HG02642 (cell line): Measurements from ENCODE around the gene CFAP61.
"Not testable (repeated sequence)": the region's sequence is repeated elsewhere in the genome, so short reads cannot be mapped to it uniquely, and the experiment has no call there.

Experiments used
- ATAC-seq: cut with Tn5 transposase; IDR thresholded peaks from one replicate; pipeline ENCODE4 v1.9.1; 2021; ENCODE audit warnings: mild to moderate bottlenecking; ENCODE audit not compliant: unreplicated experiment, poor library complexity

CFAP61 gene, protein sequence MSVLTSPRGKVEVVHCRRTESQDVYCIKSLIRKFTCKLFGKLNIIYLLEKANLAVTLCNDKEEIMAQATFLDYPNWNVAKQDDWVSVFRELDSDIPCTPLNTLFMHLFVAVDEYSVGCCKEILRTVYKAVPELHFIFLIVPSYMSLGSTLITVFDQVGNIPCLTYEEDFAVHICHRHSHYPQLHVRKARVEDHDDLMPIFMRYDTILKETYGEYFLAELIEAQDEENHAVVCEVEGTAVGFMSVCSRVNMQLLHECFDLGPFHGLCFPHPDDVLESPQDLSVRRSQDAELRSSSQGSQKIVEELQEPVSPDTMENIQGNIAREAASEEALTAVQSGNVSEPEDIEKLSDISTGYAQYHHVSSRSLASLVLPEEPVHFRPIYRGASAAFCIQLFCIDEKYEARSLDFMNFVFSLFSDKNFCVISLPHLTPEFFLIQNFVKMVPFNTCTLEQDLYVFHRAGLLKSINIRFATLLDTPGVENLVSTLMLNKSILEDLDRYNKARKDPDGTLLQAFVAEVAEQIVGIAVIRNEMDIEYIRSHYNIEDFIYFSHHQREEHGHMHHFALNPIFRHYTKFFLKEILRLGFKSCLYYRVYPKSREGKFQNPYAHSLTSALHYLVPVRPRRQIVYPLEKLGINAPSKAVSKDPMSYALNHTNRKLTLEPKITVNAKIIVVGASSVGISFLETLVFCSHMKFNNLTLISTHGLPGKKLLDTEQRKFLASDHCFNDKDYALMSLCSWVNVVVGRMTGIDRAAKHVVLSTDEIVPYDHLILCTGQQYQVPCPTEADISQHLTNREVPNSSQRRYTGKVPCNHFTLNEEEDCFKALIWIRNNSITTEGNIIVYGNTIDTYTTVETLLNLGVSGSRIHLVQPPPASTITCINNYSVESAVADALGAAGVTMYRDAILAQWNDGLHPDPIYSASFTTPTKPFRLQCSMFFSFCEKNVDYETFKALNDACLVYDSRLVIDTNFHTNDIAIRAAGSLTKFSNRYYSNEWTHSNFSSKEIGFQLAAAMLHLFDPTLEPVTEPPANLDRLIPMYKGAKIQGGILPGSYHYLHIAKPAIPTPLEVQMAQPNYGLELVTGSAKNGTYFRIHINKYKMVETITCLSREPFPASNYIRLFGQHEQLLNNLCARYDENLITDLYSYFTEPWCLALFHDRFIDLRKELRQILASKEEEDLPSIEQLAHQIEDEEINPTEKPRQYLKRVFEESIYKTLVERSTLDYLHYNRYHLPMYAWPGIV

DNA sequence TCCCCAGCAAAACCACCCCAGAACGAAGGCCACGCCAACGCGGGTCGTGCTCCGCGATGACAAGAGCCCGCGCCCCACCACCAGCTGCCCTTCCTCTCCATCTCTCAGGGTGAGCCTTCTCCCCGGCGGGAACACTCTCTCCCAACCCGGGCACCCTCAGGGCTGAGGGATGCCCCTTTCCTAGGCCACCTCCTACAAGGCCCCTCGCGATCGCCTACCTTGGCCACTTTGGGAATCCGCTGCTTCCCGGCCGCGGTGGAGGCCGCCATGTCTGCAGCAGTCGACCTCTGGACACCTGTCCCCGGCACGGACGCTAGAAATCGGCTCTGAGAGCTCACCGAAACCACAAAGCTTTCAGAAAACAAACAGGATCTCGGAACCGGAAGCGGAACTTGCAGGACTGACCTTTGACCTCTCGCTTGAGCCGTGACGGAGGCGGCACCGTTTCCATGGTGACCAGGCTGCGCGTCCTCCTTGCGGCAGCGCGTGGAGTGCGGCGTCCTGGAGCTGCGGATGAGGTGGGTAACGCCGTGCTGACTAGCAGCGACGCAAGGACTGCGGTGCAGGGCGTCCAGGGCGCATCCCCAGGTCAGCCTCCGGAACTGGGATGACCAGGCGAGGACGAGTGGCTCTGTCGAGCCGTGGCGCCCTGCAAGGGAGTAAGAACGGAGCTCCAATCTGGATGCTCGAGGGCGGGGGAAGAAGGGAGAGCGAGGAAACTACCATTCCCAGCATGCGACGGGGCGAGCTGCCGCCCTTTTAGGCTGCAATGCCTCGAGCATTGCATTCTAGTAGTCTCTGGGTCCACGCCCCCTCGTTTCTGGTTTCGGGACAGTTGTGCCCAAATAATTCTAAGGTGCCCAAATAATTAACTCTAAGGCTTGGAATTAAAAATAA is at the start of gene CFAP61, which contains the start of gene CRNKL1:
Gene CFAP61, plus strand, starts transcription at position 459 of the 897 bp plus-strand sequence. CDS start 4,122 bp downstream, outside the sequence.
Gene CRNKL1, minus strand, starts transcription at position 393 of the 897 bp plus-strand sequence. Its CDS starts 124 bp downstream, at position 269.
- peak; percentile 97 for ATAC-seq

DNA sequence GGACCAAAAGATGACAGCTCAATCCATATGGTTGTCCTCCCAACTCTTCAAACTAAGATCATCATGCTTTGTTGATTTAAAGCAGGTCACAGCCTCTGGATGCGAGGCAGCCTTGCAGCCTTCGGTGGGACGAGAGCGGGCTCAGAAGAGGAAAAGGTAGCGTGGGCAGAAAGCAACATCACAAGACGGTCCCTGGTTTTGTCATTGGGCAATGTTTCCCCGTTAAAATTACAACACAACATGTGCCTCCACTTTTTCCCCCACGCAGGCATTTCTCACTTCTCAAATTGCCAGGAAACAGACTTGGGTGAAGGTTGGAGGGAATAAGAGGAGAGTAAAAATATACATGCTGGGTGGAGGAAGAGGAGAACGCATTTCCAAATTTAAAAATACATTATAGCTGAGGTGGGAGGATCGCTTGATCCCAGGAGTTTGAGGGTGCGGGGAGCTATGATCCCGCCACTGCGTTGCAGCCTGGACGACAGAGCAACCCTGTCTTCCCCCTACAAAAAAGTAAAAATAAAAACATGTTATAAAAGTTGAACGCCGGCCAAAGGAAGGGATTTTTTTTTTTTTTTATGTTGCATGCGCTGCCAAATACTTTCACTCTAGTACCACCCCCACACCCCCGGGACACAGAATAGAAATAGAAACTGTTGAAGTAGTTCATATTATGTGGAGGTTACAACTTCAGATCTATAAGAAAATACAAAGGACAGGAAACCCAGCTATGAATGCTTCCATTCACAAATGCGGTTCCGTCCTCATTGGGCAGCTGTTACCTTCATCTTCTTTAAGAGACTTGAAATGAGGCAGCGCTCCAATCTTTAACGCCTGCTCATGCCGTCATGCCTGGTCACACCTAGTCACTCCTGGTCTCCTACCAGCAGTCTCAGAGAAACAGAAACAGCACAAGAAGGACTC is 49.0 kb upstream of the CFAP61 start:
- ATAC-seq = no peak

DNA sequence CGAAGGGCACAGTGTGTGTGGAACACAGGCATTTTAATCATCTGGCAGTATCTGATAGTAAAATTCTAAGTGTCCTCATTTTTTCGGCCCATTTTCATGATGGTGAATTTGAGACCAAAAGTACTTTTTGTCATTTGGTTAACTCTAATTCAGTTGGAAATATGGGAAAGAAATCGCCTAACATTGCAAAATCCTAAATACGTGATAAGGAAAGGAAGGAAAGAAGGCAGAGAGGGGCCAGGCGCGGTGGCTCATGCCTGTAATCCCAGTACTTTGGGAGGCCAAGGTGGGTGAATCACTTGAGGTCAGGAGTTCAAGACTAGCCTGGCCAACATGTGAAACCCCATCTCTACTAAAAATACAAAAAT is 48.4 kb upstream of the CFAP61 start:
- not testable (repeated sequence) for ATAC-seq

DNA sequence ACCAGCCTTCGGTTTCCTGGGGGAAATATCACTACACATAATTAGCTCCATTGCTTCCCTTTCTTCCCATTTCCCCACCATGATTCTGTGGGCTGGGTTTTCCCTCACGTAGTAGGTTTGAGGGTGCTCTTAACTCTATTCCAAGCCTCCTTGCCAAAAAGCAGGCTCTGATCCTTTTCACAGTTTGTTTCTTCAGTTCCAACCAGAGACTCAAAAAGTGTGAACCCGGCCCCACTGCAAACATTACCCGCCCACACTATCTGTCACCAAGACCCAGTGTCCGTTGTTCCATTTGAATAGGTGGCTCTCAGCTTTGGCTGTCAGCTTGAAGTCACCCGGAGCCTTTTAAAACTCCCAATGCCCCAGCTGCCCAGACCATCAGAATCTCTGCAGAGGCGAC is 47.0 kb upstream of the CFAP61 start:
- no peak for ATAC-seq

DNA sequence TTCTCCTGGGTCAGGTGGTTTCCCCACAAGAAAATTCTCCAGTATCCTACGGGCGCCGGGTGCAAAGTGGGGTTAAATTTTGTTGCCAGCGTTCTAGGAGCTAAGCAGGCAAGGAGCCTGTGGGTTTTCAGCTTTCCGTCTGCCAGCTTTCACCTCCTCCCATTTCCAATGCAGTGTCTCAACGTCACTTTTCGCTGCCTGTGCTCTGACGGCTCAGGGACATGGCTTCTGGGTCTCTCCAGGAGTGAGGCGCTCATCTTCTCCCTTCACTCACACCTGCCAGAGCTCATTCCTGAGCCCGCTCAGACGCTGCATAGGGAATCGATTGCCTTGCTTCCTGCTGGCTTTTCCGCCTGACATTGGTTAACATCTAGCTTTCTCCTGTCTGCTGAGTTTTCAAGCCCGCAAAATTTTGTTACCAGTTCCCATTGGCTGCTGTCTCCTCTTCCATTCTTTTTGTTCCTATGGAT is 42.5 kb upstream of the CFAP61 start:
- no peak for ATAC-seq

DNA sequence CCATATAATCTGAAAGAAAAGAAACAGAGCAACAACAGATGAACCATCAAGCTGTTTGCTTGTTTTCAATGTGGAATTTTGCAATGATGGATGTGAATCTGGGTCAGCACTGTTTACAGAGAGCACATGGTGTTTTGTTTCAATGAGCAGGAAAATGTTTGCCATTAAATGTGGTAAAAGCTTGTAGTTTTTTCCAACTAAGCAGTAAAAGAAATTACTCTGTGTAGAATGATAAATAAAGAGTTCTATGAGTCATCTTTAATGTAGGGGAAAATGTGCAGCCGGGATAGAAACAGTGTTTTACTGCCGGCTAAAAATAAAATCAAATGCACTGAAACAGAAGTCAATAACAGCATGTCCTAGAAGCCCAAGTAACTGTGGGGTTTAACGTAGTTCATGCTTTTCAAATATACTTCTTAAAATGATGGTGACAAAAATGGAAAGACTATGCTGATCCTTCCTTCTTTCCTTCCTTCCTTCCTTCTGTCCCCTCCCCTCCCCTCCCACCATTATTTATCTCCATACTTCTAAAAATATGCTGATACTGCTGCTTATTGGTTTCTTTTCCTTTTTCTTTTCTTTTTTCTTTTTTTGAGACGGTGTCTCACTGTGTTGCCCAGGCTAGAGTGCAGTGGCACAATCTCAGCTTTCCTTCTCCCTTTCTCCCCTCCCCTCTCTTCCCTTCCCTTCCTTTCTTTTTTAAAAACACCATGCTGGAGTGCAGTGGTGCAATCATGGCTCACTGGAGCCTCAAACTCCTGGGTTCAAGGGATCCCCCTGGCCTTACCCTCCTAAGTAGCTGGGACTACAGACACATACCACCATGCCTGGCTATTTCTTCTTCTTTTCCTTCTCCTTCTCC is 41.5 kb upstream of the CFAP61 start:
- ATAC-seq = no peak

DNA sequence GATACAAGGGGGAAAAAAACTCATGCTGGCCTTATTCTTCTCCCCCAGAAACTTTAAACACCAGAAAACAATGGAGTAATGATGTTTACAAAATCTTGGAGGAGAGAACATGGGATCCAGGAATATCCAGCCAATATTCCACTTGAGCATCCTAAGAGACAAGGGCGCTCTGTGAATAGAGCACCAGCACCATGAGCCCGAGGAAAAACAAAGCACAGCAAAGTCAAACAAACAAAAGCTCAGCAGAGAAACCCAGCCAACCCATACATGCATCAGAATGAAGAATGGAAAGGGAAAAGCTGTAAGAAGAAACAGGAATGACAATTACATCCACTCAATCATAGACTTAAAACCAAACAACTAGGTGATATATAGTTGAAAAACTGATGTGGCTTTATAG is 39.8 kb upstream of the CFAP61 start:
- no peak for ATAC-seq

DNA sequence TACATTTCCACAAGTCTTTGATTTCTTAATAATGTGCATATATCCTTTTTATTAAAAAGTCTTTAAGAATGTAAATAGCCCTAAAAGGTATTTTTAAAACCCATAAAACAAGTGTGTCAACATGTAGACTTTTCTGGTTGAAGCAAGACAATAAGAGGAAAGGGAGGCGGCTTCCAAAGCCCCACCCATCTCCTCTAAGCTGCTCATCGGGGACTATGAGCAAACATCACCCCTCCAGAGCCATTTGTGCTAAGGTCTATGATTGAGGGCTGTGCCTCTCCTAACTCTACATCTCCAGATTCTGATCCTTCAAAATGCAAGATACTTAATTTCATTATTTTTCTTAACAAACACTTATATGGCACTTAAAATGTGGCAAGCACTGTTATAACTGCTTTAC is 37.7 kb upstream of the CFAP61 start:
- no peak for ATAC-seq

DNA sequence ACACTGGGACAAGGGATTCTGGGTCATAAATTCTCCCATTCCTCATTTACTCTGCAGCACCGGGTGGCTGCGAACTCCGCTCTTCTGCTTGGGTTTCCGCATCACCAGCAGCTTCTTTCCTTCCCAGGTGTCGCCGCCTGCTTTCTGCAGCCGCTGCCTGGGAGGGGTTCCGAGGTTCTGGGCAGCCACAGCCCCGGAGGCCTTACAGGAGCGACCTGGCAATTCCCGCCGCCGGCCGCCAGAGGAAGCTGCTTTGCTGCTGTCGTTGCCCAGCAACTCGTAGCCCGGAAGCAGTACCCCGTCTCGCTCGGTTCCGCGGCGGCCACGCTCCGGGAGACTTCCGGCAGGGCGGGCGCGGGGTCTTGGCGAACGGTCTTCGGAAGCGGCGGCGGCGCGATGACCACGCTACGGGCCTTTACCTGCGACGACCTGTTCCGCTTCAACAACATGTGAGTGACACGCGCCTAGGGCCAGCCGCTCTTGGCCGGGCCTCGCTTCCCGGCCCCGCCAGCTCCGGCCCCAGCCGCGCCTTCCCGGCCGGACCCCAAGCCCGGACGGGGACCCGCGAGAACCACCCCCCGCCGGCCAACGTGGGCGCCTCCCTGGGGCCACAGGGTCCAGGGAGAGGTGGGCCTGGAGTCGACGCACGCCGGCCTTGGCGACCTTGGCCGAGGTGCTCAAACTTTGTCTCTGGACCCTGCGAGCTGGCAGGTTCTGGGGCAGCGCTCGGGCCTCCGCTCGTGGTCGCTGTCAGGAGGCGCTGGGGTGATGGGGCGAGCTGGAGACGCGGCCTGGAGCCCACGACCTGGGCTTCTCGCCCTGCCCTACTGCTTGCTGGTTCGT is 35.1 kb upstream of the CFAP61 start, which contains the start of gene NAA20:
Gene NAA20, plus strand, starts transcription at position 362 of the 843 bp plus-strand sequence. Its CDS starts 35 bp downstream, at position 397.
- ATAC-seq = peak; percentile 99

DNA sequence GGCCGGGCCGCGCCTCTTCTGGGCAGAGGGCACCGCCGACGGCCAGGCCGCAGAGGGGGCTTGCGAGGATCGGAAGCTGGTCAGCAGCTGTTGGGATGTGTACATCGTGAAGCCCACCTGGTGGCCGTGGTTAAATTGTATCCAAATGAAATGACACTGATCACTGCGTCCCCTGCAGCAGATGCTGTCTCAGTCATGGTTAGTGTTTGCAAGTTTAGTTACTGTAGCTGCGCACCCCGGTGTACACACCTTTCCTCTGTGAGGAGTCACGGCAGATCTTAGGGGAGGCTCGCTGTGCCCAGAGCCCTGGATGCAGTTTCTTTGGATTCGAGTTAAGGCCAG is 34.5 kb upstream of the CFAP61 start:
- ATAC-seq = peak; percentile 6

DNA sequence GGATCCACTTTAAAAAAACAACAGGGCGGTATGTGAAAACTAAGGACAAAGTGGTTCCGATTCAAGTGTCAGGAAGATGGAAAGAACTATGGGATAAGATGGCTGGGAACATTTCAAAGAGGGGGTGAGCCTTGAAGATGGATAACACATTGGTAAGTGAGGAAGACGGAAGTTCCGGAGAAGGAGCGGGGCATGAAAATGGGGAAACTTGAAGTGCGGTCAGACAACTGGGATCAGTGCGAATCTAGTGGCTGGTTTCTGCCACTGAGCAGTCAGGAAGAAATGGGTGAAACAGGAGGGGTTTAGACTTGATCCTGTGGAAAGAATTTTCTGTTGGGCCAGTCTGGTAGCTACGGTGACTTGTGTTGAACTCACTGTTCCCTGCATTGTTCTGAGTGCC is 34.0 kb upstream of the CFAP61 start:
- ATAC-seq = no peak

DNA sequence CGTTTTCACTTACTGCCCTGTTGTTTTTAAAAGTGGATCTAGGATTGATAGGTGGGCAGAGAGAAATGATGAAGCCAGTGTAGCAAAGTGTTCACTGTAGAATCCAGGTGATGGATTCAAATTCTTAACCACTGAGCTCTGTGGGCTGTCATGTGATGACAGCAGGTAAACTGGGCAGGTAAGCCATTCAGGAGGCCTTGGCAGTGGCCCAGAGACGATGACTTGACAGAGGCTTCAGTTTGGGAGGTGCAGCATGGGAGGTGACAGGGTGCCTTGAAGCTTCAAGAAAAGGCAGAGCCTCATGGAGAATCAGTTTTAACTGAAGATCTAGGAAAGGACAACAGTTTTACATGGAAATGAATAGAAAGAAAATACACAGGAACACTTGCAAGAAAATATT is 33.2 kb upstream of the CFAP61 start:
- ATAC-seq = no peak

DNA sequence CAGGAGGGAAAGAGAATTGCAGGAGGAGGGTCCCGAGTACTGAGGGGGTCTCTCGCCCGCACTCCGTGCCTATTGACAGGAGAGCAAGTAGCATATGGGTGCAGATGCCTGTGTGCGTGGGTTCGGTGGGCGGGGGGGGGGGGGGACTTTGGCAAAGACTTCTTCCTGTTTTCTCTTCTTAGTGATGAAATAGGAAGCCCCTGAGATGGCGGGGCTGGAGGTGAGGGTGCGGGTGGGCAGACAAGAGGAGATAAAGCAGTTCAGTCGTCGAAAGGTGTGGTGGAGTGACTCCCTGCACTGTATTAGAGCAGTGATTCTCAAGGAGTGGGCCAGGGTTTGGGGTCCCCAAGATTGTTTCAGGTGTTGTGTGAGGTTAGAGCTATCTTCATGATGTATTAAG is 31.4 kb upstream of the CFAP61 start:
- ATAC-seq = no peak

DNA sequence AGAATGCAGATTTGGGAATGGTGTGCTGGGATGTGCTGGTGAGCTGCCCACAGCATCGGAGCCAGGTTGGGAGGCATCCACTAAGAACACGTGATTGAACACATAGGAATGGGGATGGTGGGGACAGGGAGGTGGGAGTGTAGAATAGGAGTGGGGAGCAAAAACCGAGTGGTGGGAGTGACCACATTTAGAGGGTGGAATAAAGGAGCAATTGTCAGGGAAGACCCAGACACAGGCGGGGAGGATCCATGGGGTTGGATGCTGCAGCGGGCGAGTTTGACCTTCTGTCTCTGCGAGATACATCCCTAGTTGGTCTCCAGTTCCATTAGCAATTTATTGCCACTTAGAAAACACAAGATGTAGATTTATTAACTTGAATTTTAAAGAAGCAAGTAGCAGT is 30.5 kb upstream of the CFAP61 start:
- ATAC-seq = no peak

DNA sequence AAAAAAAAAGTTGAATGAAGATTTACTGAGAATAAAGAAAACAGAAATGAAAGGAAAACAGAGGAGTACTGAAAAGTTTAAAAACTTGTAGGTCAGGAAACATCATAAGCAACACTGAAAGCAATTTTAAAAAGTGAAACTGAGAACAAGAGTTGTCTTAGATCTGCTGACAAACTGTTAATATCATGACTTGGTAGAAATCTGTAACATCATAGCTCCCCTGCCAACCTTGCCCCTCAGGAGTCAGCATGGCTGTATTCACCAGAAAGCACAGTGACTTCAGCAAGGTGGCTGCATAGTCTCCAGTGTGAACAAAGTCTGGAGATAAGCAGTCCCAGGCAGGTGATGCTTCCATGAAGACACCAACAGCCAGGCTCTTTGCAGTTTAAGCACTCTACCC is 29.8 kb upstream of the CFAP61 start:
- peak; percentile 52 for ATAC-seq

DNA sequence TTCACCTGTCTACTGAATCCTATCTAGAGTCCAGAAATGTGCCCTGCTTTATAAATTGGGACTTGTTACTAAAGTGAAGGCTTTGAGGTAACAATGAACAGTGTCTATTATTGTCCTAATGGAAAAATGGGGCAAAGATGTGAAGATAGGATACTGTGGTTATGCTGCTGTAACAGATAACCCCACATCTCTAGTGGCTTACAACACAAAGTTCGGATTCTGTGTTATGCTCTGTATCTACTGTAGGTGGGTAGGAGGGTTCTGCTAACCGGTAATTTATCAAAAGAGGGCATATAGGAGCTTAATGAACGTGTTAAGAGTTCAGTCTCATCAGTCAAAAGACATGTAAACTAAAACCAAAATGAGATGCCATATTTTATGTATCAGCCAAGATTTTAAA is 28.9 kb upstream of the CFAP61 start:
- ATAC-seq = no peak

DNA sequence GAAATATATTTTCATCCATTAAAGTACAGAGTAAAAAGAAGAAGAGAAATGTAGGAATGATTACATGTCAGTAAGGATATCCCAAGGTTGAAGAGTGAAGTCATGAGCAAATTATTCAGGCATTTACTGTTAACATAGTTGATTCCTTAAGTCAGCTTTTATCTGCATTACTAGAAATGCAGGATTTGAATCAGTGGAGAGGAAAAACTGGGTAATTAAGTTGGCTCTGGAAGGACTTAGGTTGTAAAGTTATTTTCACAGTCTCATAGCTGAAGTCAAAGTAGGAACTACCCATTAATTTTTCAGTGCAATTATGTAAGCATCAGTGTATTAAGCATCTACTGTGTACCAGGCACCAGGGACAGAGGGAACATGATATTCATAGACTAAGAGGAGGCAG is 27.4 kb upstream of the CFAP61 start:
- ATAC-seq = no peak
